Measurements from ENCODE around the gene HMCN1. TPM values are rescaled to one million over a fixed set of nuclear protein-coding genes. Genes with fewer than 3 reads are reported as not detected.

The HMCN1 gene
- total and polyA plus RNA-seq, 9 donors: 1.4 to 26.6 (median 3.8) TPM

DNA sequence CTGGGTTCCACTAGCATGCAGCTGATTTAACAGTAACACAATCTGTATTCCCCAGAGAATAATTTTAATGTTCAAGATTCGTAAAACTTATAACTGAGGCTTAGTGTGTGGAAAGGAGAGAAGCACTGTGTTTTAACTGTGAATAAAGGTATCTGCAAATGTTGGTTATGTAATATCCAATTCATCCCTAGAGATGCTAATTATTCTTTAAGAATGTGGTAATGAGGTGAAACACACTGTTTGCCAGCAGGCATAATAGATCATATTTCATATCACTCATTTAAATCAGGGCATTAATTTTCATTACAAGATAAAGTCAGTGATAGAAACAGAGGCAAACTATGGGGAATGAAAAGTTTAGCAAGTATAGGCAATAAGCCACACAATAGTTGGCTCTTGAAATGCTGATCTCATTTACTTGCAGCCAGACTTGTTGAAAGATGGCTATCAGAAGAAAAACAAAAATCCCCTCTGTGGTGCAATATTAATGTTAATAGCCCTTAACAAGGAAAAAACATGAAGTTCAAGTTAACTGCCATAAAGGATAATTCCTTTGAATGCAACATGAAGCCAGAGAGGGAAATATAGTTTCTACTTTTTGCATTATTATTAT lies 33.4 kb downstream of the HMCN1 start:
- WGBS, 3 donors: 76 to 83% (median 82%) methylated on average over 1 of the region's 1 CpG
- no peak for DNase-seq
- H3K4me1 ChIP-seq (ENCODE audit: insufficient read depth): no peaks in the 10 kb centered on the region
- H3K36me3 ChIP-seq: no peaks in the 10 kb centered on the region
- no peaks in the 10 kb centered on the region for H3K9me3 ChIP-seq
- H3K4me3 ChIP-seq: no peak overlapping the region
- no peak overlapping the region for H3K27ac ChIP-seq
- intact Hi-C loops (cut with DNase I): no loop called here
- TF ChIP-seq POLR2A (IDR thresholded peaks at IDR 0.05): no peak
- TF ChIP-seq, protein P1, sequence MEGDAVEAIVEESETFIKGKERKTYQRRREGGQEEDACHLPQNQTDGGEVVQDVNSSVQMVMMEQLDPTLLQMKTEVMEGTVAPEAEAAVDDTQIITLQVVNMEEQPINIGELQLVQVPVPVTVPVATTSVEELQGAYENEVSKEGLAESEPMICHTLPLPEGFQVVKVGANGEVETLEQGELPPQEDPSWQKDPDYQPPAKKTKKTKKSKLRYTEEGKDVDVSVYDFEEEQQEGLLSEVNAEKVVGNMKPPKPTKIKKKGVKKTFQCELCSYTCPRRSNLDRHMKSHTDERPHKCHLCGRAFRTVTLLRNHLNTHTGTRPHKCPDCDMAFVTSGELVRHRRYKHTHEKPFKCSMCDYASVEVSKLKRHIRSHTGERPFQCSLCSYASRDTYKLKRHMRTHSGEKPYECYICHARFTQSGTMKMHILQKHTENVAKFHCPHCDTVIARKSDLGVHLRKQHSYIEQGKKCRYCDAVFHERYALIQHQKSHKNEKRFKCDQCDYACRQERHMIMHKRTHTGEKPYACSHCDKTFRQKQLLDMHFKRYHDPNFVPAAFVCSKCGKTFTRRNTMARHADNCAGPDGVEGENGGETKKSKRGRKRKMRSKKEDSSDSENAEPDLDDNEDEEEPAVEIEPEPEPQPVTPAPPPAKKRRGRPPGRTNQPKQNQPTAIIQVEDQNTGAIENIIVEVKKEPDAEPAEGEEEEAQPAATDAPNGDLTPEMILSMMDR (IDR thresholded peaks at IDR 0.05): no peak
- TF ChIP-seq EP300 (IDR thresholded peaks at IDR 0.05): no peak
- H3K27me3 ChIP-seq: no peaks in the 10 kb centered on the region

DNA sequence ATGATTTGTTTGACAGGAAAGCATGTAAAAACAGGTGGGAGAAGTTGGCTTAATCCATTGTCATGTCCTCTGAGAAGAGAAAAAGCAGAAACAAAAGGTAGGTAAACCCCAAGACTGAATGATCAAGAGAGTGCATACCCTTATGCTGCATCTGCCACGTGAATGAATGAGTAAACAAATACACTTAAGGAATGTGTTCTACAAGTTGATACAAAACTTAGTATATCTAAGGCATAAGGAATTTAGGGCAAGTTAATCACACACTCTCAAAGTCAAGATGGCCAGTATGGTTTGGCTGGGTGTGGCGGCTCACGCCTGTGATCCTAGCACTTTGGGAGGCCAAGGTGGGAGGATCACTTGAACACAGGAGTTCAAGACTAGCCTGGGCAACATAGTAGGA lies 34.2 kb downstream of the HMCN1 start:
- Histone ChIP-seq H3K36me3 (no peaks in the 10 kb centered on the region), H3K9me3 (no peaks in the 10 kb centered on the region), H3K4me3 (no peak overlapping the region), H3K27ac (no peak overlapping the region), H3K4me1 (ENCODE audit: insufficient read depth) (no peaks in the 10 kb centered on the region), H3K27me3 (no peaks in the 10 kb centered on the region)
- 93 to 95% (median 93%) methylated on average over 3 of the region's 3 CpGs for WGBS, 3 donors
- intact Hi-C loops (cut with DNase I): no loop called here
- TF ChIP-seq, protein P1 (IDR thresholded peaks at IDR 0.05): no peak
- no peak for TF ChIP-seq POLR2A (IDR thresholded peaks at IDR 0.05)
- no peak for TF ChIP-seq EP300 (IDR thresholded peaks at IDR 0.05)
- no peak for DNase-seq

DNA sequence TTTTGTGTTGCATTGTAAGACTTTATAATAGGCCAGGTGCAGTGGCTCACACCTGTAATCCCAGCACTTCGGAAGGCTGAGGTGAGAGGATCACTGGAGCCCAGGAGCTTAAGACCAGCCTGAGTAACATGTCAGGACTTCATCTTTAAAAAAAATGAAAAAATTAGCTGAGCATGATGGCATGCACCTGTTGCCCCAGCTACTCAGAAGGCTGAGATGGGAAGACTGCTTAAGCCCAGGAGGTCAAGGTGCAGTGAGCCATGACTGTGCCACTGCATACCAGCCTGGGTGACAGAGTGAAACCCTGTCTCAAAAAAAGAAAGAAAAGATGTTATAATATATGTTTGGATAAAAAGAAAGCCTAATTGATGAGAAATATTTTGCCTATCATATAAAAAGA lies 34.9 kb downstream of the HMCN1 start:
- Histone ChIP-seq H3K4me1 (ENCODE audit: insufficient read depth) (no peaks in the 10 kb centered on the region), H3K36me3 (no peaks in the 10 kb centered on the region), H3K27me3 (no peaks in the 10 kb centered on the region), H3K27ac (no peak overlapping the region), H3K4me3 (no peak overlapping the region), H3K9me3 (no peaks in the 10 kb centered on the region)
- TF ChIP-seq EP300 (IDR thresholded peaks at IDR 0.05): no peak
- TF ChIP-seq POLR2A (IDR thresholded peaks at IDR 0.05): no peak
- TF ChIP-seq, protein P1 (IDR thresholded peaks at IDR 0.05): no peak
- no peak for DNase-seq
- 93 to 100% (median 95%) methylated on average over 1 of the region's 1 CpG for WGBS, 3 donors
- intact Hi-C loops (cut with DNase I): no loop called here

DNA sequence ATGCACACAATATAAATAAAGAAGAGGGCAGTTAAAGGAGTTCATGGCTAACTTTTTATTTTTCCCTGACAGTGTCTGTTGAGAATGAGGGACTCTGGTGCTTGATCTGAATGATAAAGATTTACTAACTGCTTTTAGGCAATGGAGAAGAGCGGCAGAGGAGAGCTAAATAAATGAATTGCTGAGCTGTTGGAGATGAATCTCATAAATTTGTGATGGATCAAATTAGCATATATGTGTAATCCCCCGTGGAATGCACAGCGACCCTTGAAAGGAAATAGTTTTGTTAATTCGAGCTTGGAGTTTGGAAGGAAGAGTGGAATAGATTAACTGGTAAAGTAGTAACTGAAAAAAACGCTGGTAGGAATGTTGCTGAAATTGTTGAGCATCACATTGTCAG lies 40.2 kb downstream of the HMCN1 start:
- Histone ChIP-seq H3K27ac (no peak overlapping the region), H3K4me1 (ENCODE audit: insufficient read depth) (no peaks in the 10 kb centered on the region), H3K4me3 (no peak overlapping the region), H3K9me3 (no peaks in the 10 kb centered on the region), H3K27me3 (no peaks in the 10 kb centered on the region), H3K36me3 (no peaks in the 10 kb centered on the region)
- intact Hi-C loops (cut with DNase I): no loop called here
- 64 to 69% (median 67%) methylated on average over 5 of the region's 5 CpGs for WGBS, 3 donors
- TF ChIP-seq, protein P1 (IDR thresholded peaks at IDR 0.05): no peak
- TF ChIP-seq EP300 (IDR thresholded peaks at IDR 0.05) (no peak), POLR2A (IDR thresholded peaks at IDR 0.05) (no peak)
- DNase-seq: no peak
